ENCODE measurements around the gene SCD5. TPM values are rescaled to one million over a fixed set of nuclear protein-coding genes. Genes with fewer than 3 reads are reported as not detected.
A peak's percentile ranks its signal among the peaks of the same experiment; 100 is the strongest.

Gene SCD5
- total RNA-seq, 1 donor from 2014 or later, result 23.9 TPM

GRCh38 chr4:82776925-82777542, 21.6 kb downstream of the SCD5 start:
- no peaks in the 10 kb centered on the region for H3K9me3 Mint-ChIP-seq (ENCODE audit: unreplicated experiment)
- no peak for TF ChIP-seq CTCF (IDR thresholded peaks at IDR 0.05)
- H3K36me3 Mint-ChIP-seq (ENCODE audit: unreplicated experiment), result no peaks in the 10 kb centered on the region
- no peak overlapping the region for H3K4me3 Mint-ChIP-seq (ENCODE audit: unreplicated experiment)
- no peaks in the 10 kb centered on the region for H3K27me3 Mint-ChIP-seq (ENCODE audit: unreplicated experiment)
- H3K4me1 Mint-ChIP-seq (ENCODE audit: unreplicated experiment), result peaks cover 48% of the 10 kb centered on the region
- peak overlapping the region; percentile 50 for H3K27ac Mint-ChIP-seq (ENCODE audit: unreplicated experiment)
- DNase-seq (ENCODE audit: extremely low spot score, unreplicated experiment), result no peak

GRCh38 chr4:82775243-82775642, 23.4 kb downstream of the SCD5 start:
- Mint-ChIP-seq H3K9me3 (ENCODE audit: unreplicated experiment) (no peaks in the 10 kb centered on the region), H3K4me3 (ENCODE audit: unreplicated experiment) (no peak overlapping the region), H3K27me3 (ENCODE audit: unreplicated experiment) (no peaks in the 10 kb centered on the region), H3K4me1 (ENCODE audit: unreplicated experiment) (peaks cover 34% of the 10 kb centered on the region), H3K27ac (ENCODE audit: unreplicated experiment) (peak overlapping the region; percentile 87), H3K36me3 (ENCODE audit: unreplicated experiment) (no peaks in the 10 kb centered on the region)
- no peak for TF ChIP-seq CTCF (IDR thresholded peaks at IDR 0.05)
- no peak for DNase-seq (ENCODE audit: extremely low spot score, unreplicated experiment)

- Mint-ChIP-seq H3K27ac (ENCODE audit: unreplicated experiment) (peak overlapping the region; percentile 87), H3K9me3 (ENCODE audit: unreplicated experiment) (no peaks in the 10 kb centered on the region), H3K27me3 (ENCODE audit: unreplicated experiment) (no peaks in the 10 kb centered on the region), H3K4me1 (ENCODE audit: unreplicated experiment) (peaks cover 35% of the 10 kb centered on the region), H3K4me3 (ENCODE audit: unreplicated experiment) (peak overlapping the region; percentile 27), H3K36me3 (ENCODE audit: unreplicated experiment) (no peaks in the 10 kb centered on the region)
- TF ChIP-seq CTCF (IDR thresholded peaks at IDR 0.05), result no peak
- no peak for DNase-seq (ENCODE audit: extremely low spot score, unreplicated experiment)
Observed at GRCh38 chr4:82774711-82775171, 23.9 kb downstream of the SCD5 start.

GRCh38 chr4:82773057-82773456, 25.5 kb downstream of the SCD5 start:
- DNase-seq (ENCODE audit: extremely low spot score, unreplicated experiment), result no peak
- TF ChIP-seq CTCF (IDR thresholded peaks at IDR 0.05), result no peak
- H3K27ac Mint-ChIP-seq (ENCODE audit: unreplicated experiment), result no peak overlapping the region
- H3K4me3 Mint-ChIP-seq (ENCODE audit: unreplicated experiment), result no peak overlapping the region
- H3K27me3 Mint-ChIP-seq (ENCODE audit: unreplicated experiment), result no peaks in the 10 kb centered on the region
- no peaks in the 10 kb centered on the region for H3K36me3 Mint-ChIP-seq (ENCODE audit: unreplicated experiment)
- H3K4me1 Mint-ChIP-seq (ENCODE audit: unreplicated experiment), result peaks cover 43% of the 10 kb centered on the region
- H3K9me3 Mint-ChIP-seq (ENCODE audit: unreplicated experiment), result no peaks in the 10 kb centered on the region

- H3K9me3 Mint-ChIP-seq (ENCODE audit: unreplicated experiment), result peaks cover 13% of the 10 kb centered on the region
- no peak overlapping the region for H3K27ac Mint-ChIP-seq (ENCODE audit: unreplicated experiment)
- no peaks in the 10 kb centered on the region for H3K27me3 Mint-ChIP-seq (ENCODE audit: unreplicated experiment)
- DNase-seq (ENCODE audit: extremely low spot score, unreplicated experiment), result no peak
- no peak for TF ChIP-seq CTCF (IDR thresholded peaks at IDR 0.05)
- H3K36me3 Mint-ChIP-seq (ENCODE audit: unreplicated experiment), result peaks cover 14% of the 10 kb centered on the region
- H3K4me1 Mint-ChIP-seq (ENCODE audit: unreplicated experiment), result peaks cover 28% of the 10 kb centered on the region
- no peak overlapping the region for H3K4me3 Mint-ChIP-seq (ENCODE audit: unreplicated experiment)
Observed at GRCh38 chr4:82770607-82771006, 28.0 kb downstream of the SCD5 start.

Measured in osteocyte (in vitro differentiated cells).